Measurements from ENCODE around the gene ARHGAP32.
"Not testable (repeated sequence)": the region's sequence is repeated elsewhere in the genome, so short reads cannot be mapped to it uniquely, and the experiment has no call there.

The ARHGAP32 gene

GRCh38 chr11:129041611-129042018 is 150.5 kb downstream of the ARHGAP32 start:
- in situ Hi-C loops (cut with MboI; ENCODE audit: low sequenced_read_pairs): no loop called here

- in situ Hi-C loops (cut with MboI; ENCODE audit: low sequenced_read_pairs): no loop called here
Observed at GRCh38 chr11:129040934-129041333, 151.2 kb downstream of the ARHGAP32 start.

- in situ Hi-C loops (cut with MboI; ENCODE audit: low sequenced_read_pairs): no loop called here
Observed at GRCh38 chr11:129035244-129035643, 156.9 kb downstream of the ARHGAP32 start.

- in situ Hi-C loops (cut with MboI; ENCODE audit: low sequenced_read_pairs): no loop called here
Observed at GRCh38 chr11:129034001-129034400, 158.1 kb downstream of the ARHGAP32 start.

GRCh38 chr11:129023968-129024676 is 168.0 kb downstream of the ARHGAP32 start:
- in situ Hi-C loops (cut with MboI; ENCODE audit: low sequenced_read_pairs): no loop called here

- in situ Hi-C loops (cut with MboI; ENCODE audit: low sequenced_read_pairs): no loop called here
Observed at GRCh38 chr11:129021295-129021694, 170.8 kb downstream of the ARHGAP32 start.

- in situ Hi-C loops (cut with MboI; ENCODE audit: low sequenced_read_pairs): no loop called here
Observed at GRCh38 chr11:129018991-129019390, 173.1 kb downstream of the ARHGAP32 start.

- in situ Hi-C loops (cut with MboI; ENCODE audit: low sequenced_read_pairs): no loop called here
Observed at GRCh38 chr11:129018126-129018525, 174.0 kb downstream of the ARHGAP32 start.

GRCh38 chr11:129013737-129014475 is 178.2 kb downstream of the ARHGAP32 start:
- in situ Hi-C loops (cut with MboI; ENCODE audit: low sequenced_read_pairs): no loop called here

- in situ Hi-C loops (cut with MboI; ENCODE audit: low sequenced_read_pairs): no loop called here
Observed at GRCh38 chr11:129012880-129013279, 179.2 kb downstream of the ARHGAP32 start.

GRCh38 chr11:129006161-129006560 is 186.0 kb downstream of the ARHGAP32 start:
- in situ Hi-C loops (cut with MboI; ENCODE audit: low sequenced_read_pairs): no loop called here

GRCh38 chr11:128999165-128999564 is 193.0 kb downstream of the ARHGAP32 start:
- in situ Hi-C loops (cut with MboI; ENCODE audit: low sequenced_read_pairs): not testable (repeated sequence)

- in situ Hi-C loops (cut with MboI; ENCODE audit: low sequenced_read_pairs): no loop called here
Observed at GRCh38 chr11:128988242-128988970, 203.7 kb downstream of the ARHGAP32 start.

- in situ Hi-C loops (cut with MboI; ENCODE audit: low sequenced_read_pairs): no loop called here
Observed at GRCh38 chr11:128985880-128986279, 206.2 kb downstream of the ARHGAP32 start.

- in situ Hi-C loops (cut with MboI; ENCODE audit: low sequenced_read_pairs): no loop called here
Observed at GRCh38 chr11:128983023-128983422, 209.1 kb downstream of the ARHGAP32 start.

GRCh38 chr11:128981254-128981653 is 210.9 kb downstream of the ARHGAP32 start:
- in situ Hi-C loops (cut with MboI; ENCODE audit: low sequenced_read_pairs): no loop called here

- in situ Hi-C loops (cut with MboI; ENCODE audit: low sequenced_read_pairs): no loop called here
Observed at GRCh38 chr11:128970598-128971190, 221.4 kb downstream of the ARHGAP32 start.

GRCh38 chr11:128968916-128969315 is 223.2 kb downstream of the ARHGAP32 start:
- in situ Hi-C loops (cut with MboI; ENCODE audit: low sequenced_read_pairs): no loop called here

- in situ Hi-C loops (cut with MboI; ENCODE audit: low sequenced_read_pairs): no loop called here
Observed at GRCh38 chr11:128967578-128967977, 224.5 kb downstream of the ARHGAP32 start.

- in situ Hi-C loops (cut with MboI; ENCODE audit: low sequenced_read_pairs): no loop called here
Observed at GRCh38 chr11:128965485-128965884, 226.6 kb downstream of the ARHGAP32 start.

- in situ Hi-C loops (cut with MboI; ENCODE audit: low sequenced_read_pairs): no loop called here
Observed at GRCh38 chr11:128964463-128964930, 227.6 kb downstream of the ARHGAP32 start.
